ENCODE results near the gene RASGRF2.
"Not testable (repeated sequence)": the region's sequence is repeated elsewhere in the genome, so short reads cannot be mapped to it uniquely, and the experiment has no call there.

The RASGRF2 gene

GRCh38 chr5:81247441-81247972 lies 287.3 kb downstream of the RASGRF2 start:
- peak; percentile 13 for DNase-seq

- no peak for DNase-seq
These were observed 289.1 kb downstream of the RASGRF2 start for GRCh38 chr5:81249240-81249639.

- no peak for DNase-seq
These were observed 289.8 kb downstream of the RASGRF2 start for GRCh38 chr5:81250004-81250403.

GRCh38 chr5:81251922-81252321 lies 291.8 kb downstream of the RASGRF2 start:
- no peak for DNase-seq

GRCh38 chr5:81252904-81253303 lies 292.7 kb downstream of the RASGRF2 start:
- no peak for DNase-seq

- DNase-seq: no peak
These were observed 293.7 kb downstream of the RASGRF2 start for GRCh38 chr5:81253875-81254274.

- no peak for DNase-seq
These were observed 294.9 kb downstream of the RASGRF2 start for GRCh38 chr5:81254886-81255559.

- no peak for DNase-seq
These were observed 296.6 kb downstream of the RASGRF2 start for GRCh38 chr5:81256766-81257165.

- DNase-seq: not testable (repeated sequence)
These were observed 302.6 kb downstream of the RASGRF2 start for GRCh38 chr5:81262796-81263195.

GRCh38 chr5:81265101-81265500 lies 304.9 kb downstream of the RASGRF2 start:
- DNase-seq: no peak

GRCh38 chr5:81268521-81269196 lies 308.5 kb downstream of the RASGRF2 start:
- peak; percentile 10 for DNase-seq

- DNase-seq: peak; percentile 89
These were observed 309.7 kb downstream of the RASGRF2 start for GRCh38 chr5:81269751-81270393.

- DNase-seq: peak; percentile 89
These were observed 310.3 kb downstream of the RASGRF2 start for GRCh38 chr5:81270394-81271027.
